ENCODE results near the gene CYP2C8. TPM values are rescaled to one million over a fixed set of nuclear protein-coding genes. Genes with fewer than 3 reads are reported as not detected.

CYP2C8 gene
- total and polyA plus RNA-seq, 2 of the 4 experiments (the other 2 are of a cell fraction), result 0.05 TPM; not detected in 1

- no peak for ATAC-seq (ENCODE audit: low read depth)
- H3K18ac ChIP-seq (ENCODE audit: low read depth, low read length), result no peak overlapping the region
Observed at GRCh38 chr10:95049919-95050318, 19.4 kb downstream of the CYP2C8 start.

More at GRCh38 chr10:95049919-95050318, 19.4 kb downstream of the CYP2C8 start:
- WGBS, 2 experiments (ENCODE audit: extremely low coverage in 2 of 2, insufficient read length in 1 of 2), result no CpG with 5 or more reads among the region's 2 CpGs
- Histone ChIP-seq H3K27me3 (ENCODE audit: control insufficient read depth, insufficient read depth, low read length) (no peaks in the 10 kb centered on the region), H4K5ac (ENCODE audit: low read depth, low read length) (no peak overlapping the region), H2BK15ac (ENCODE audit: low read depth, low read length) (no peak overlapping the region), H3K56ac (ENCODE audit: extremely low read depth, insufficient read depth, low read length) (no peak overlapping the region), H2AK9ac (replicated peaks; ENCODE audit: low read depth, low read length, poor library complexity) (no peak overlapping the region), H2AFZ (replicated peaks; ENCODE audit: low read length, poor library complexity) (no peak overlapping the region), H4K91ac (ENCODE audit: insufficient read depth, low read depth, low read length) (no peak overlapping the region), H3K23ac (ENCODE audit: low read depth, low read length) (no peak overlapping the region), H3K9ac (ENCODE audit: low read depth, low read length) (no peak overlapping the region), H3K14ac (replicated peaks; ENCODE audit: low read depth, low read length) (no peak overlapping the region), H2BK20ac (ENCODE audit: low read depth, low read length) (no peak overlapping the region), H3K4me1 (ENCODE audit: control insufficient read depth, insufficient read depth, low read length) (no peaks in the 10 kb centered on the region), H2BK120ac (ENCODE audit: low read depth, low read length) (no peak overlapping the region), H3K79me1 (ENCODE audit: low read depth in 1 of 2, low read length in 2 of 2) (no peaks in the 10 kb centered on the region), H3K4me3 (ENCODE audit: insufficient read depth, low read depth, low read length) (no peak overlapping the region), H2AK5ac (ENCODE audit: low read depth, low read length) (no peak overlapping the region), H3K27ac (ENCODE audit: insufficient read depth, low read length) (no peak overlapping the region), H3K4me2 (ENCODE audit: low read depth, low read length) (no peak overlapping the region), H3K36me3 (ENCODE audit: control insufficient read depth, insufficient read depth, low read length) (no peaks in the 10 kb centered on the region), H3K4ac (ENCODE audit: low read depth, low read length) (no peak overlapping the region), H4K20me1 (ENCODE audit: insufficient read depth, low read length) (no peaks in the 10 kb centered on the region), H3K9me3 (ENCODE audit: control insufficient read depth, insufficient read depth, low read length) (no peaks in the 10 kb centered on the region), H3K9me1 (ENCODE audit: insufficient read depth, low read length) (no peaks in the 10 kb centered on the region), H2BK5ac (ENCODE audit: low read depth, low read length, poor library complexity, severe bottlenecking) (no peak overlapping the region), H4K8ac (ENCODE audit: low read depth in 2 of 2, low read length in 2 of 2) (no peak overlapping the region)
- BruUV-seq (replicated peaks), result no TSS peak
- ChIA-PET POLR2A (ENCODE audit: unreplicated experiment) (no interaction called here), CTCF (no interaction called here)
- intact Hi-C loops (cut with micrococcal nuclease) (no loop called here), in situ Hi-C loops (cut with MboI; ENCODE audit: low sequenced_read_pairs) (no loop called here), dilution Hi-C loops (cut with HindIII; ENCODE audit: low sequenced_read_pairs, unreplicated experiment) (no loop called here)
- DNase-seq, result no peak
- TF ChIP-seq FOS (IDR thresholded peaks at IDR 0.05; ENCODE audit: low read depth, low read length) (no peak), RAD21 (IDR thresholded peaks at IDR 0.05; ENCODE audit: low read length) (no peak), NFE2L2 (IDR thresholded peaks at IDR 0.05; ENCODE audit: low read depth, low read length) (no peak), ELK1 (IDR thresholded peaks at IDR 0.05; ENCODE audit: borderline replicate concordance, low read depth, low read length) (no peak), MAZ (IDR thresholded peaks at IDR 0.05; ENCODE audit: borderline replicate concordance, low read depth, low read length) (no peak), USF2 (IDR thresholded peaks at IDR 0.05; ENCODE audit: low read depth, low read length) (no peak), CHD1 (IDR thresholded peaks at IDR 0.05; ENCODE audit: low read depth, low read length) (no peak)

Data from IMR-90 (cell line).